ENCODE results near the gene DLX1.
"Not testable (repeated sequence)": the region's sequence is repeated elsewhere in the genome, so short reads cannot be mapped to it uniquely, and the experiment has no call there.

GRCh38 chr2:172060118-172060517, 25.2 kb upstream of the DLX1 start:
- not testable (repeated sequence) for TF ChIP-seq POLR2A, POLR2AphosphoS5 (IDR thresholded peaks at IDR 0.05)

All from breast epithelium (tissue), 3 donors.